GM19395 (cell line): ENCODE data around the gene NOVA2.
"Not testable (repeated sequence)": the region's sequence is repeated elsewhere in the genome, so short reads cannot be mapped to it uniquely, and the experiment has no call there.

Experiments
- ATAC-seq: cut with Tn5 transposase; IDR thresholded peaks from one replicate; pipeline ENCODE4 v1.9.1; 2021; ENCODE audit warnings: mild to moderate bottlenecking, moderate library complexity; ENCODE audit not compliant: unreplicated experiment

Gene NOVA2

GRCh38 chr19:45897261-45897812, 76.3 kb downstream of the NOVA2 start:
- ATAC-seq: no peak

GRCh38 chr19:45895983-45896599, 77.6 kb downstream of the NOVA2 start:
- ATAC-seq: not testable (repeated sequence)

- no peak for ATAC-seq
These were observed 78.1 kb downstream of the NOVA2 start for GRCh38 chr19:45895519-45895972.

- no peak for ATAC-seq
These were observed 82.8 kb downstream of the NOVA2 start for GRCh38 chr19:45890877-45891276.

GRCh38 chr19:45889210-45889885, 84.3 kb downstream of the NOVA2 start:
- no peak for ATAC-seq

- no peak for ATAC-seq
These were observed 86.4 kb downstream of the NOVA2 start for GRCh38 chr19:45887200-45887710.

- ATAC-seq: peak; percentile 58
These were observed 87.1 kb downstream of the NOVA2 start for GRCh38 chr19:45886427-45887199.

- peak; percentile 49 for ATAC-seq
These were observed 87.9 kb downstream of the NOVA2 start, which contains the start of gene IRF2BP1 for GRCh38 chr19:45885556-45886426. Gene IRF2BP1 (minus strand): TSS chr19:45886141. CDS start chr19:45885774, 367 bp downstream.

- ATAC-seq: no peak
These were observed 88.7 kb downstream of the NOVA2 start for GRCh38 chr19:45884682-45885555.

GRCh38 chr19:45883881-45884681, 89.6 kb downstream of the NOVA2 start:
- ATAC-seq: no peak
